ENCODE results near the gene C1QTNF8.

DNA sequence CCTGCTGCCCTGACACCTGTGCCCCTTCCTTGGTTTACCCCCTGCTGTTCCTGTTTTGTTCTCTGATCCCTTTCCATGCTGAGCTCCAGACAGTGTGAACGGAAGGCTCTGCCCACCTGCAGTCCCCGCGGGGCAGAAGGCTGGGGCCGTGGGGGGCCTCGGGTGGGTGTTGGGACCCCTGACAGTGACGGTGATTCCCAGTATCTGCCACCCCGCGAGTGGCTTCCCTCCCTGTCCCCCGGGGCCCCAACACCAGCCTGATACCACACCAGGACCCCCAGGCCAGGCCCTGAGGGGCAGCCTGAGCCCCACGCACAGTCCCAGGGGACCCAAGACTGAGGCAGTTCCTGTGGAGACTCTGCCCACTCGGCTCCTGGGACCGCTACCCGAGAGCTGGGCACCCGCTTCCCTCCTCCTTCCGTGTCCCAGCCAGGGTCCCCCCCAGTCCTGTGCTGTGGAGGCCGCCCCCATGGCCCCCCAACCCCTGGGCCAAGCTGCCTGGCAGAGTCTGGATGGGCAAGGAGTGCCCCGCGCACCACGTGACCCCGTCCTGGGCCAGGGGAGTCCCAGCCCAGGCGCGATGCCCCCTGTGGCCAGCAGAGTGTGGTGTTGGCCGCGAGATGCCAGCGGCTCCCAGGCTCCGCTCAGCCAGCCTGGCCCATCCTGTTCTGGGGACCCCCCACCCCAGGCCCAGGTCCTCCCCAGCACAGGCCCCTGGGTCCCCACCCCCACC, 10.0 kb upstream of the C1QTNF8 start:
- TF ChIP-seq, protein P1, sequence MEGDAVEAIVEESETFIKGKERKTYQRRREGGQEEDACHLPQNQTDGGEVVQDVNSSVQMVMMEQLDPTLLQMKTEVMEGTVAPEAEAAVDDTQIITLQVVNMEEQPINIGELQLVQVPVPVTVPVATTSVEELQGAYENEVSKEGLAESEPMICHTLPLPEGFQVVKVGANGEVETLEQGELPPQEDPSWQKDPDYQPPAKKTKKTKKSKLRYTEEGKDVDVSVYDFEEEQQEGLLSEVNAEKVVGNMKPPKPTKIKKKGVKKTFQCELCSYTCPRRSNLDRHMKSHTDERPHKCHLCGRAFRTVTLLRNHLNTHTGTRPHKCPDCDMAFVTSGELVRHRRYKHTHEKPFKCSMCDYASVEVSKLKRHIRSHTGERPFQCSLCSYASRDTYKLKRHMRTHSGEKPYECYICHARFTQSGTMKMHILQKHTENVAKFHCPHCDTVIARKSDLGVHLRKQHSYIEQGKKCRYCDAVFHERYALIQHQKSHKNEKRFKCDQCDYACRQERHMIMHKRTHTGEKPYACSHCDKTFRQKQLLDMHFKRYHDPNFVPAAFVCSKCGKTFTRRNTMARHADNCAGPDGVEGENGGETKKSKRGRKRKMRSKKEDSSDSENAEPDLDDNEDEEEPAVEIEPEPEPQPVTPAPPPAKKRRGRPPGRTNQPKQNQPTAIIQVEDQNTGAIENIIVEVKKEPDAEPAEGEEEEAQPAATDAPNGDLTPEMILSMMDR (conservative IDR thresholded peaks at IDR 0.05): peak; percentile 84
- no peak for TF ChIP-seq ZFX (IDR thresholded peaks at IDR 0.05)
